Neural cell (in vitro differentiated cells): Measurements from ENCODE around the gene TLE4. TPM values are rescaled to one million over a fixed set of nuclear protein-coding genes. Genes with fewer than 3 reads are reported as not detected.

Experiments used
- H2AFZ ChIP-seq: fragments of 200-600, 300-800 bp; sonication (generic), shearing (Covaris generic); 2 replicates; pipeline ENCODE4 v1.6.0; 2014; ENCODE audit warnings: low read depth, mild to moderate bottlenecking, antibody characterized with exemption, low read length, moderate library complexity
- H3F3A ChIP-seq: fragments of 200-600 bp; shearing (Covaris generic); 2 replicates; pipeline ENCODE4 v1.6.1; 2016; ENCODE audit warnings: mild to moderate bottlenecking, moderate library complexity, mixed read lengths, antibody characterized with exemption, low read length; ENCODE audit not compliant: insufficient read depth, poor library complexity, severe bottlenecking
- H3K27ac ChIP-seq: fragments of 200-600, 300-800 bp; sonication (generic), shearing (Covaris generic); 2 replicates; pipeline ENCODE4 v1.5.1; 2014; ENCODE audit warnings: mild to moderate bottlenecking, low read length, moderate library complexity
- H3K27me3 ChIP-seq: fragments of 300-800, 200-600 bp; sonication (generic), shearing (Covaris generic); 2 replicates; pipeline ENCODE4 v1.6.0; 2014; ENCODE audit warnings: mild to moderate bottlenecking, low read depth, low read length, moderate library complexity; ENCODE audit not compliant: insufficient read depth
- H3K36me3 ChIP-seq: fragments of 300-800, 200-600 bp; sonication (generic), shearing (Covaris generic); 2 replicates; pipeline ENCODE4 v1.5.1; 2014; ENCODE audit warnings: mild to moderate bottlenecking, antibody characterized with exemption, low read length, moderate library complexity; ENCODE audit not compliant: insufficient read depth
- H3K4me2 ChIP-seq: fragments of 300-800, 200-600 bp; sonication (generic), shearing (Covaris generic); 2 replicates; pipeline ENCODE4 v1.6.0; 2014; ENCODE audit warnings: mild to moderate bottlenecking, low read length
- H3K4me3 ChIP-seq: fragments of 300-800, 200-600 bp; sonication (generic), shearing (Covaris generic); 2 replicates; pipeline ENCODE4 v1.5.1; 2014; ENCODE audit warnings: mild to moderate bottlenecking, low read length, moderate library complexity
- H3K79me2 ChIP-seq: fragments of 200-600 bp; shearing (Covaris generic); replicated peaks from 2 replicates; pipeline ENCODE4 v1.6.0; 2014; ENCODE audit warnings: mild to moderate bottlenecking, low read length, moderate library complexity; ENCODE audit not compliant: insufficient read depth
- H3K9ac ChIP-seq: fragments of 300-800, 200-600 bp; sonication (generic), shearing (Covaris generic); 2 replicates; pipeline ENCODE4 v1.6.1; 2016; ENCODE audit warnings: mild to moderate bottlenecking, low read length, mixed read lengths
- H3K9me2 ChIP-seq: fragments of 200-600 bp; shearing (Covaris generic); 2 replicates; pipeline ENCODE4 v1.6.1; 2016; ENCODE audit warnings: mild to moderate bottlenecking, low read length, mixed read lengths; ENCODE audit not compliant: insufficient read depth
- H3K9me3 ChIP-seq: fragments of 200-600, 300-800 bp; sonication (generic), shearing (Covaris generic); 2 replicates; pipeline ENCODE4 v1.6.1; 2016; ENCODE audit warnings: mild to moderate bottlenecking, mixed run types, low read length, moderate library complexity, mixed read lengths
- H4K20me1 ChIP-seq: fragments of 200-600 bp; shearing (Covaris generic); 2 replicates; pipeline ENCODE4 v1.6.1; 2016; ENCODE audit warnings: mild to moderate bottlenecking, mixed run types; ENCODE audit not compliant: insufficient read depth
- CTCF ChIP-seq: fragments of 450-650 bp; IDR thresholded peaks from 2 replicates; pipeline ENCODE4 v1.5.1; 2014; ENCODE audit warnings: antibody characterized with exemption, mild to moderate bottlenecking, moderate library complexity; ENCODE audit not compliant: poor library complexity, severe bottlenecking
- EP300 ChIP-seq: fragments of 450-650 bp; conservative IDR thresholded peaks from 2 replicates; pipeline ENCODE4 v1.6.1; 2014; ENCODE audit warnings: antibody characterized with exemption, mild to moderate bottlenecking, moderate library complexity; ENCODE audit not compliant: poor library complexity, severe bottlenecking
- EZH2 ChIP-seq: fragments of 200-600, 300-800 bp; shearing (Covaris generic), sonication (generic); IDR thresholded peaks from 2 replicates; pipeline ENCODE4 v1.6.1; 2014; ENCODE audit warnings: antibody characterized with exemption, low read length, borderline replicate concordance, mild to moderate bottlenecking; ENCODE audit not compliant: insufficient read depth, poor library complexity, severe bottlenecking
- MXI1 ChIP-seq: fragments of 450-650 bp; conservative IDR thresholded peaks from 2 replicates; pipeline ENCODE4 v1.6.1; 2014; ENCODE audit warnings: antibody characterized with exemption, mild to moderate bottlenecking; ENCODE audit not compliant: poor library complexity, severe bottlenecking
- POLR2AphosphoS5 ChIP-seq: IDR thresholded peaks from 2 replicates; pipeline ENCODE4 v1.6.1; 2012
- RAD21 ChIP-seq: fragments of 450-650 bp; conservative IDR thresholded peaks from 2 replicates; pipeline ENCODE4 v1.6.1; 2014; ENCODE audit warnings: antibody characterized with exemption, mild to moderate bottlenecking, moderate library complexity
- REST ChIP-seq: IDR thresholded peaks from 2 replicates; pipeline ENCODE4 v1.6.1; 2012; ENCODE audit warnings: borderline replicate concordance
- SMC3 ChIP-seq: fragments of 450-650 bp; conservative IDR thresholded peaks from 2 replicates; pipeline ENCODE4 v1.6.1; 2014; ENCODE audit warnings: antibody characterized with exemption, mild to moderate bottlenecking, moderate library complexity; ENCODE audit not compliant: poor library complexity
- TAF1 ChIP-seq: IDR thresholded peaks from 2 replicates; pipeline ENCODE4 v1.6.1; 2012; ENCODE audit warnings: low read depth
- polyA plus RNA-seq: library from polyadenylated mRNA; depleted of rRNA; stranded (reverse); fragments of >200 nt; gene quantifications from 2 replicates; pipeline ENCODE4 v1.2.3, GENCODE V29; 2014

TLE4 gene
- polyA plus RNA-seq, 1 donor from 2014 or later = 143 TPM

GRCh38 chr9:79672236-79672635 lies 100.5 kb downstream of the TLE4 start:
- no peak overlapping the region for H3K4me2 ChIP-seq

GRCh38 chr9:79672891-79673290 lies 101.1 kb downstream of the TLE4 start:
- Histone ChIP-seq H3K9ac (no peak overlapping the region), H3K27me3 (no peaks in the 10 kb centered on the region), H4K20me1 (no peaks in the 10 kb centered on the region), H3K9me2 (no peaks in the 10 kb centered on the region), H3F3A (peaks cover 3% of the 10 kb centered on the region), H2AFZ (no peak overlapping the region), H3K9me3 (no peaks in the 10 kb centered on the region), H3K36me3 (peaks cover 10% of the 10 kb centered on the region), H3K4me2 (no peak overlapping the region), H3K4me3 (no peak overlapping the region), H3K79me2 (peaks cover 63% of the 10 kb centered on the region), H3K27ac (no peak overlapping the region)
- TF ChIP-seq CTCF = no peak
- no peak for TF ChIP-seq EZH2
- TF ChIP-seq REST = no peak
- TF ChIP-seq MXI1 = no peak
- TF ChIP-seq EP300 = no peak
- no peak for TF ChIP-seq RAD21

More at GRCh38 chr9:79672236-79672635, 100.5 kb downstream of the TLE4 start:
- Histone ChIP-seq H4K20me1 (no peaks in the 10 kb centered on the region), H3K27ac (no peak overlapping the region), H3K9me2 (no peaks in the 10 kb centered on the region), H3K27me3 (no peaks in the 10 kb centered on the region), H3K4me3 (no peak overlapping the region), H2AFZ (no peak overlapping the region), H3K9me3 (no peaks in the 10 kb centered on the region), H3K36me3 (peaks cover 10% of the 10 kb centered on the region), H3K79me2 (peaks cover 64% of the 10 kb centered on the region), H3F3A (peaks cover 3% of the 10 kb centered on the region), H3K9ac (no peak overlapping the region)
- TF ChIP-seq EZH2 (no peak), CTCF (no peak), POLR2AphosphoS5 (no peak), RAD21 (no peak), SMC3 (no peak), MXI1 (no peak), EP300 (no peak), REST (no peak), TAF1 (no peak)
